Esophagus squamous epithelium (tissue), 5 donors: ENCODE measurements around the gene ISCA1. TPM values are rescaled to one million over a fixed set of nuclear protein-coding genes. Genes with fewer than 3 reads are reported as not detected.
"Not testable (repeated sequence)": the region's sequence is repeated elsewhere in the genome, so short reads cannot be mapped to it uniquely, and the experiment has no call there.

Source experiments
- DNase-seq: peaks from one replicate; lab custom pipeline; 2025; lab: John Stamatoyannopoulos, UW
- H3K27ac ChIP-seq, 4 donors: fragments of 200-600 bp; sonication (generic); one replicate each; pipeline ENCODE4 v1.5.1; 2016 to 2019; ENCODE audit warnings: mild to moderate bottlenecking in 1 of 4
- H3K27me3 ChIP-seq, 4 donors: fragments of 200-600 bp; sonication (generic); 1 replicate in 3 of 4; 2 replicates in 1 of 4; pipeline versions ENCODE4 v1.5.1 to v1.6.0; 2017 to 2021; ENCODE audit warnings: antibody characterized with exemption in 1 of 4
- H3K36me3 ChIP-seq, 3 donors: fragments of 200-600 bp; sonication (generic); one replicate each; pipeline ENCODE4 v1.5.1; 2016 to 2019
- H3K4me1 ChIP-seq, 3 donors: fragments of 200-600 bp; sonication (generic); one replicate each; pipeline ENCODE4 v1.5.1; 2017 to 2019
- H3K4me3 ChIP-seq, 4 donors: fragments of 200-600 bp; sonication (generic); 1 replicate in 3 of 4; 2 replicates in 1 of 4; pipeline ENCODE4 v1.5.1; 2016 to 2019; ENCODE audit warnings: mild to moderate bottlenecking in 2 of 4, moderate library complexity in 1 of 4
- H3K9me3 ChIP-seq, 3 donors: fragments of 200-600 bp; sonication (generic); one replicate each; pipeline ENCODE4 v1.5.1; 2016 to 2019
- POLR2A ChIP-seq, 4 donors: fragments of 450-650 bp; IDR thresholded peaks; one replicate each; pipeline ENCODE4 v1.6.1; 2017; ENCODE audit warnings: antibody characterized with exemption in 4 of 4, mild to moderate bottlenecking in 4 of 4, moderate library complexity in 3 of 4
- WGBS, 2 donors: methylation state at CpG; one replicate each; pipeline ENCODE4 v1.1.5; 2018; 5-methylcytosine and 5-hydroxymethylcytosine counted together
- intact Hi-C: fragments of 100-400 bp; cut with DNase I; formaldehyde crosslinking; loops from one replicate; pipeline ENCODE4 v1.15.0; 2022
- total RNA-seq, 4 donors: library from RNA; depleted of rRNA; stranded (reverse); fragments of >200 nt; gene quantifications; one replicate each; pipeline ENCODE4 v1.1.0, GENCODE V29; 2016
- TF ChIP-seq, protein P1 (sequence below), 6 experiments: fragments of 450-650 bp in 4 of 6; fragments of 200-600 bp in 2 of 6; sonication (generic) in 2 of 6; IDR thresholded peaks; one replicate each; pipeline ENCODE4 v1.5.1; 2016 to 2019; ENCODE audit warnings: antibody characterized with exemption in 6 of 6, mild to moderate bottlenecking in 4 of 6, moderate library complexity in 4 of 6
- donor health status: DM: yes; HTN: yes; CAD: no.

Gene ISCA1
- total RNA-seq, 4 donors from 2014 or later: 9.7 to 31.9 (median 24.7) TPM

DNA sequence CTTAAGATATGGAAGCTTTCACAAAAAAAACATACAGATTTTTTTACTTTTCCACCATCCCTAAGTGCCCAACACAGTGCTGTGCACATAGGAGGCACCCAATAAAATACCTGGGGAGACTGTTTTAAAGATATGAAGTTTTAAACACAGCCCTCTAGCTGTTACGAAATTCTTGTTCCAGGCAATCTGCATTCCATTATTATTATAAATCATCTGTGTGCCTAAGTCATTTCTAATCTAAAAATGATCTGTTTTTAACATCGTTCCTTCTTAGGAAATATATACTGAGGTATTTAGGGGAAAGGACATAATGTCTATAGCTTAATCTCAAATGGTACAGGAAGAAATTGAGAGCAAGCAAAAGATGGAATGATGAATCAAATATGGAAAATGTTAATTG, 32.7 kb upstream of the ISCA1 start:
- TF ChIP-seq, protein P1, sequence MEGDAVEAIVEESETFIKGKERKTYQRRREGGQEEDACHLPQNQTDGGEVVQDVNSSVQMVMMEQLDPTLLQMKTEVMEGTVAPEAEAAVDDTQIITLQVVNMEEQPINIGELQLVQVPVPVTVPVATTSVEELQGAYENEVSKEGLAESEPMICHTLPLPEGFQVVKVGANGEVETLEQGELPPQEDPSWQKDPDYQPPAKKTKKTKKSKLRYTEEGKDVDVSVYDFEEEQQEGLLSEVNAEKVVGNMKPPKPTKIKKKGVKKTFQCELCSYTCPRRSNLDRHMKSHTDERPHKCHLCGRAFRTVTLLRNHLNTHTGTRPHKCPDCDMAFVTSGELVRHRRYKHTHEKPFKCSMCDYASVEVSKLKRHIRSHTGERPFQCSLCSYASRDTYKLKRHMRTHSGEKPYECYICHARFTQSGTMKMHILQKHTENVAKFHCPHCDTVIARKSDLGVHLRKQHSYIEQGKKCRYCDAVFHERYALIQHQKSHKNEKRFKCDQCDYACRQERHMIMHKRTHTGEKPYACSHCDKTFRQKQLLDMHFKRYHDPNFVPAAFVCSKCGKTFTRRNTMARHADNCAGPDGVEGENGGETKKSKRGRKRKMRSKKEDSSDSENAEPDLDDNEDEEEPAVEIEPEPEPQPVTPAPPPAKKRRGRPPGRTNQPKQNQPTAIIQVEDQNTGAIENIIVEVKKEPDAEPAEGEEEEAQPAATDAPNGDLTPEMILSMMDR (IDR thresholded peaks at IDR 0.05): no peak
- no peak for TF ChIP-seq POLR2A (IDR thresholded peaks at IDR 0.05)
- DNase-seq: no peak
- Histone ChIP-seq H3K9me3 (no peaks in the 10 kb centered on the region), H3K27ac (no peak overlapping the region), H3K27me3 (no peaks in the 10 kb centered on the region), H3K4me1 (no peaks in the 10 kb centered on the region), H3K4me3 (no peak overlapping the region), H3K36me3 (peaks cover 0 to 100% (median 45%) of the 10 kb centered on the region in 3 donors)
- 44 to 65% methylated on average over 2 of the region's 2 CpGs for WGBS, 2 donors
- intact Hi-C loops: no loop called here

DNA sequence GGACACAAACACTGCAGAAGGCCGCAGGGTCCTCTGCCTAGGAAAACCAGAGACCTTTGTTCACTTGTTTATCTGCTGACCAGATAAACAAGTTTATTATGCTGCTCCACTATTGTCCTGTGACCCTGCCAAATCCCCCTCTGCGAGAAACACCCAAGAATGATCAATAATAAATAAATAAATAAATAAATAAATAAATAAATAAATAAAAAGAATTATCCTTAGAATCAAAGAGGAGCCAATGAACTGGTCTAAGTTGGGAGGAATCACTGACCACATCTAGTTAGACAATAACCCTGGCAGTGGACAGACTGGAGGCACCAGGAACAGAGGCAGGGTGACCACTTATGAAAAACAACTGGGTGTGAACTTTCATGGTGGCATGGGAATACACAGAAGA, 30.6 kb upstream of the ISCA1 start:
- H3K4me1 ChIP-seq, DNase-seq, H3K9me3 ChIP-seq, intact Hi-C loops, H3K27ac ChIP-seq, H3K27me3 ChIP-seq, H3K4me3 ChIP-seq: not testable (repeated sequence)
- 100% methylated on average over 1 of the region's 2 CpGs; no CpG with 5 or more reads in 1 of the 2 donors for WGBS, 2 donors
- H3K36me3 ChIP-seq: peaks cover 4 to 100% (median 33%) of the 10 kb centered on the region in 3 donors

DNA sequence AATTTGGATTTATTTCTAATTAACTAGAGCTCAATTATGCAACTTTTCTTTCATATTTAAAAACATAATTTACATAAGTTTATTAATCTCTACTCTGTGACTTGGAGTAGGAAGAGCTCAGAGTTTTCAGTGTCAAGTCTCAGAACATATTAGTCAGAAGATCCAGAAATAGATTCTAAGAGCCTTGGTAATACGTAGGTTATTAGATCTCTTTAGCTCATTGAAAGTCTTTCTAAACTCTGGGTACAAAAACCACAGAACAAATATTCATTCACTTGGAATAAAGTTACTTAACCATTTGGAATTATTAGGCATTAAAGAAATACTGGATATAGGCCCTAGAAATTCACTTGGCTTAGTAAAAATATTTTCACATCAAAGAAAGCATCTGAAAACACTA, 26.3 kb upstream of the ISCA1 start:
- H3K27me3 ChIP-seq: no peaks in the 10 kb centered on the region
- no peaks in the 10 kb centered on the region for H3K9me3 ChIP-seq
- DNase-seq: no peak
- intact Hi-C loops: no loop called here
- no peak overlapping the region for H3K4me3 ChIP-seq
- peaks cover 14 to 100% (median 45%) of the 10 kb centered on the region in 3 donors for H3K36me3 ChIP-seq
- no peaks in the 10 kb centered on the region for H3K4me1 ChIP-seq
- WGBS, 2 donors: 76 to 78% methylated on average over 1 of the region's 1 CpG
- TF ChIP-seq, protein P1 (IDR thresholded peaks at IDR 0.05): no peak
- TF ChIP-seq POLR2A (IDR thresholded peaks at IDR 0.05): no peak
- no peak overlapping the region for H3K27ac ChIP-seq

DNA sequence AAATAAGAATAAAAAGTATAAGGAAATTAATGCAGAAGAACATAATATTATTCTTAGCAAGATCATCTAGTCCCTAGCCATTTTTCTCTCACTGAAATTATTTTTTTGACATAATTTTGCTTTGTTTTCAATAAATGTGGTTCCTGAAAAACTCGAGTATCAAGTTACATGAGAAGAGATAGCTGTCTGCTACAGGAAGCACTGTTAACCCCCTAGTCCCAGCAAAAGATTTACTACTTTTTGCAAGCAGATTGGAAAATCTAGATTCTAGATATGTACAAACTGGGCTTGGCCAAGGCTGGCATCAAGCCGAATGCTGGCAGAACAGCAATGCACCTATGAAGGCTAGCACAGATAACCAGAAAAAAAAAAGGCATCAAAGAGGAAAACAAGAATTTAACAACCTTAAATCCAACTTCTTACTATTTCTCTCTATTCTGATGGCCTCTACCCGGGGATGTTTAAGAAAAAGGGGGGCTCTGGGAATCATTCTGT, 21.9 kb upstream of the ISCA1 start:
- Histone ChIP-seq H3K4me3 (no peak overlapping the region), H3K4me1 (no peaks in the 10 kb centered on the region), H3K9me3 (no peaks in the 10 kb centered on the region), H3K27me3 (no peaks in the 10 kb centered on the region), H3K27ac (no peak overlapping the region), H3K36me3 (peaks cover 20 to 100% (median 50%) of the 10 kb centered on the region in 3 donors)
- TF ChIP-seq, protein P1 (IDR thresholded peaks at IDR 0.05): no peak
- no peak for TF ChIP-seq POLR2A (IDR thresholded peaks at IDR 0.05)
- WGBS, 2 donors: 58 to 65% methylated on average over 3 of the region's 3 CpGs
- intact Hi-C loops: no loop called here
- no peak for DNase-seq

DNA sequence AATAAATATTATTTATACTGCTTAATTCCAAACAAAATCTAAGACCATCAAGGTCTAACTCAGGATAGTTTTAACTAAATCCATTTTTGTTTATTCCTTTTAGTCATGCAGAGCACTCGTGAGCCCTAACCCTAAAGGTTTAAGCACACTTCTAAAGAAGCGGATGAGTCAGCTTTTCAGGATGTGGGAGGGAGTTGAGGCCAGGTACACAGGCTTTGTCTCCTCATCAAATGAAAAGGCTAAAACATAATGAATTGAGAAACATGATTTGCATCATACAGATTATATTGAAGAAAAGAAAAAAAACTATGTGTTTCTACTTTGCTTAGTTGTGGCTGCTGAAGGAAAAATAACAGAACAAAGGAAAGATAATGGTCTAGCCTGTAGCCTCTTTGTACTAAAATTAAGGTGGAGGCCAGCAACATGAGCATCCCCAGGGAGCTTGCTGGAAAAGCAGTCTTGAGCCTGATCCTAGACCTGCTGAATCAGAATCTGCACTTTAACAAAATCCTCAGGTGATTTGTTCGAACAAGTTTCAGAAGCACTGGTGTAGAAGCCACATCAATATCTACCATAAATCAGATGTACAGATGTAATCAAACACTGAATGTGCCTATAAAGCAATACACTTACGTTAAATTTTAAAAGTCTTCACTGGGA, 21.1 kb upstream of the ISCA1 start:
- H3K36me3 ChIP-seq: peaks cover 20 to 100% (median 57%) of the 10 kb centered on the region in 3 donors
- 42 to 62% methylated on average over 4 of the region's 4 CpGs for WGBS, 2 donors
- no peak for DNase-seq
- no peak overlapping the region for H3K27ac ChIP-seq
- no peaks in the 10 kb centered on the region for H3K27me3 ChIP-seq
- H3K9me3 ChIP-seq: no peaks in the 10 kb centered on the region
- H3K4me3 ChIP-seq: no peak overlapping the region
- H3K4me1 ChIP-seq: no peaks in the 10 kb centered on the region
- intact Hi-C loops: no loop called here
- TF ChIP-seq POLR2A (IDR thresholded peaks at IDR 0.05): no peak
- TF ChIP-seq, protein P1 (IDR thresholded peaks at IDR 0.05): no peak
